ENCODE measurements around the gene UCHL1. TPM values are rescaled to one million over a fixed set of nuclear protein-coding genes. Genes with fewer than 3 reads are reported as not detected.

Gene UCHL1
- total and polyA plus RNA-seq, 2 of the 13 experiments (the other 11 are each of a cell fraction or from before 2014, with no cell fraction given) = not detected

DNA sequence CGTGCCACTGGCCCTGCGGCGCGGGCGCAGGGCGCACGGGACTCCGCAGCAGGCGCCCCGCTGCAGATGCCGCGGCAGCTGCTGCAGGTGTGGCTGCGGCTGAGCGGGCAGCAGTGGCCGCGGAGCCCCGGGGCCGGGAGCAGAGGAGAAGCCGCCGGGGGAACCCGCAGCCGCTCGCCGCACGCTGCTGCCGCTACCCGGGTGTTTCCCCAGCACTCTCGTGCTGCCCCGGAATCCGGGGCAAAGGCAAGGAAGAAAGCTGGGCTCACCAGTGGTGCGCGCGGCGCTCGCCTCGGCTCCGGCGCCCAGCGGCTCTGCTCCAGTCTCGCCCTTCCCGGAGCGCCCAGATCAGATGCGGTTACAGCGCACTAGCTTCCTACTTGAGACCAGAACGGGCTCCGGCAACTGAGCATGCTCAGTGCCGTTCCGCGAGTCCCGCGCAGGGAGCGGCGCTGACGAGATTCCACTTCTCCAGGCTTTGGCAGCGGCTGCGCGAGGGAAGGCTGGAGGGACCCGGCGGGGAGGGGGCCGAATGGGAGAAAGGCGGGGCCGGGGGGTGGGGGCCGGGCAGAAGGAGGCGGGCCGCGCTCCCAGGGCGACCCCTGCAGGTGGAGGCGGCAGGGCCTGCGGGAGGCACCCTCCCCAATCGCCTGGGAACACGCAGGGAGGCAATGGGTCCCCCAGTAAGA is 42.4 kb upstream of the UCHL1 start, which contains the start of gene APBB2 (continued):
- peak; percentile 96 for TF ChIP-seq HNRNPLL (IDR thresholded peaks at IDR 0.05; ENCODE audit: low read depth, low read length, poor library complexity, severe bottlenecking)
- peak; percentile 56; the same call in 1 of the 2 replicates for TF ChIP-seq HOXA5 (CRISPR knock-in tag; IDR thresholded peaks at IDR 0.05)
- no peak for TF ChIP-seq SOX6 (IDR thresholded peaks at IDR 0.05)
- 0 out of 2 replicates have a peak, but pooled peaks have one; percentile 28 for TF ChIP-seq SOX6 (CRISPR knock-in tag; IDR thresholded peaks at IDR 0.05)
- no peak for TF ChIP-seq TBP (CRISPR knock-in tag; IDR thresholded peaks at IDR 0.05)
- no peak; the same call in 1 of the 2 replicates for TF ChIP-seq ZMYM3 (CRISPR knock-in tag; IDR thresholded peaks at IDR 0.05)
- TF ChIP-seq, protein P1, sequence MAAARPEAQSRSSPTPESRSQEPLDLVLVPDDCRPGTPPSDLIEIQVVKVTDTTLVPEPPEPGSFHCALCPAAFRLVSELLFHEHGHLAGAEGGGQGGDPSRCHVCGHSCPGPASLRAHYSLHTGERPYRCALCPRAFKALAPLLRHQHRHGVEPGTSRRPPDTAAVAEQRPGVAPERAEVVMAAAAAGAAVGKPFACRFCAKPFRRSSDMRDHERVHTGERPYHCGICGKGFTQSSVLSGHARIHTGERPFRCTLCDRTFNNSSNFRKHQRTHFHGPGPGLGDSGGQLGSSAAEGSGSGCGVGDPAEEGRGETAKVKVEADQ (CRISPR knock-in tag; IDR thresholded peaks at IDR 0.05; ENCODE audit: borderline replicate concordance) = peak; percentile 72; the same call in 1 of the 2 replicates
- TF ChIP-seq, protein P2, sequence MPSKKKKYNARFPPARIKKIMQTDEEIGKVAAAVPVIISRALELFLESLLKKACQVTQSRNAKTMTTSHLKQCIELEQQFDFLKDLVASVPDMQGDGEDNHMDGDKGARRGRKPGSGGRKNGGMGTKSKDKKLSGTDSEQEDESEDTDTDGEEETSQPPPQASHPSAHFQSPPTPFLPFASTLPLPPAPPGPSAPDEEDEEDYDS (CRISPR knock-in tag; IDR thresholded peaks at IDR 0.05) = peak; percentile 64; the same call in 1 of the 2 replicates
- no peak for TF ChIP-seq ZNF737 (CRISPR knock-in tag; IDR thresholded peaks at IDR 0.05; ENCODE audit: borderline replicate concordance)
- TF ChIP-seq, protein P3, sequence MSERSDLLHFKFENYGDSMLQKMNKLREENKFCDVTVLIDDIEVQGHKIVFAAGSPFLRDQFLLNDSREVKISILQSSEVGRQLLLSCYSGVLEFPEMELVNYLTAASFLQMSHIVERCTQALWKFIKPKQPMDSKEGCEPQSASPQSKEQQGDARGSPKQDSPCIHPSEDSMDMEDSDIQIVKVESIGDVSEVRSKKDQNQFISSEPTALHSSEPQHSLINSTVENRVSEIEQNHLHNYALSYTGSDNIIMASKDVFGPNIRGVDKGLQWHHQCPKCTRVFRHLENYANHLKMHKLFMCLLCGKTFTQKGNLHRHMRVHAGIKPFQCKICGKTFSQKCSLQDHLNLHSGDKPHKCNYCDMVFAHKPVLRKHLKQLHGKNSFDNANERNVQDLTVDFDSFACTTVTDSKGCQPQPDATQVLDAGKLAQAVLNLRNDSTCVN (CRISPR knock-in tag; IDR thresholded peaks at IDR 0.05; ENCODE audit: borderline replicate concordance) = peak; percentile 68; the same call in 1 of the 2 replicates
- no peak for TF ChIP-seq RARG (CRISPR knock-in tag; IDR thresholded peaks at IDR 0.05; ENCODE audit: low read depth)
- TF ChIP-seq KDM5A (IDR thresholded peaks at IDR 0.05; ENCODE audit: borderline replicate concordance, low read length) = peak; percentile 56
- peak; percentile 5 for TF ChIP-seq HNRNPK (IDR thresholded peaks at IDR 0.05; ENCODE audit: low read depth, low read length, poor library complexity, severe bottlenecking)
- no peak for TF ChIP-seq CEBPB (IDR thresholded peaks at IDR 0.05; ENCODE audit: borderline replicate concordance, low read depth, low read length)
- peak; percentile 80 to 89 for TF ChIP-seq HMGXB4 (CRISPR knock-in tag; IDR thresholded peaks at IDR 0.05; ENCODE audit: borderline replicate concordance in 1 of 2, low read depth in 1 of 2)
- TF ChIP-seq MIER2 (CRISPR knock-in tag; IDR thresholded peaks at IDR 0.05) = 0 out of 2 replicates have a peak, but pooled peaks have one; percentile 18
- no peak for TF ChIP-seq SKIL (CRISPR knock-in tag; IDR thresholded peaks at IDR 0.05; ENCODE audit: borderline replicate concordance)
- 0 out of 2 replicates have a peak, but pooled peaks have one; percentile 32 for TF ChIP-seq NFKBIZ (CRISPR knock-in tag; IDR thresholded peaks at IDR 0.05)
- peak; percentile 78 for TF ChIP-seq KAT8 (CRISPR knock-in tag; IDR thresholded peaks at IDR 0.05)
- peak in 1 of 2 experiments; percentile 35; a peak in 1 of 4 replicates for TF ChIP-seq KLF16 (CRISPR knock-in tag; IDR thresholded peaks at IDR 0.05)
- TF ChIP-seq RELA (CRISPR knock-in tag; IDR thresholded peaks at IDR 0.05) = no peak
- TF ChIP-seq DNMT3B (CRISPR knock-in tag; conservative IDR thresholded peaks at IDR 0.05) = no peak
